Activated CD8-positive, alpha-beta T cell treated with anti-CD3 and anti-CD28 coated beads for 36 hours (primary cell): ENCODE data around the gene ZFP28. TPM values are rescaled to one million over a fixed set of nuclear protein-coding genes. Genes with fewer than 3 reads are reported as not detected.

Source experiments
- ATAC-seq: fragments of 200-7000 bp; cut with Tn5 transposase; one replicate; pipeline ENCODE4 v1.10.0; 2021; ENCODE audit warnings: mild to moderate bottlenecking, moderate library complexity
- CTCF ChIA-PET: fragments of 350-600 bp; sonication (Branson Sonifier 250); formaldehyde crosslinking; loops from one replicate; lab custom pipeline; 2021; ENCODE audit warnings: antibody characterized with exemption; lab: Charles Lee
- POLR2A ChIA-PET: fragments of 350-600 bp; sonication (Branson Sonifier 250); formaldehyde crosslinking; loops from one replicate; lab custom pipeline; 2021; ENCODE audit warnings: antibody characterized with exemption; lab: Charles Lee
- DNase-seq: peaks from one replicate; pipeline ENCODE4 v3.0.0-alpha.2; 2020
- H3K27ac Mint-ChIP-seq: one replicate; pipeline ENCODE4 v1.8.0; 2021; ENCODE audit warnings: mild to moderate bottlenecking, mixed read lengths
- H3K27me3 Mint-ChIP-seq: one replicate; pipeline ENCODE4 v1.8.0; 2021; ENCODE audit warnings: mixed read lengths
- H3K36me3 Mint-ChIP-seq: one replicate; pipeline ENCODE4 v1.8.0; 2021; ENCODE audit warnings: low read depth, mixed read lengths
- H3K4me1 Mint-ChIP-seq: one replicate; pipeline ENCODE4 v1.8.0; 2021; ENCODE audit warnings: low read depth, mixed read lengths
- H3K4me3 Mint-ChIP-seq: one replicate; pipeline ENCODE4 v1.8.0; 2021; ENCODE audit warnings: mild to moderate bottlenecking, moderate library complexity, mixed read lengths
- H3K9me3 Mint-ChIP-seq: one replicate; pipeline ENCODE4 v1.8.0; 2021; ENCODE audit warnings: mixed read lengths
- intact Hi-C: fragments of 100-400 bp; cut with micrococcal nuclease; formaldehyde crosslinking; loops from one replicate; pipeline ENCODE4 v1.10.0; 2022
- total RNA-seq, 2 experiments: library from RNA; stranded (reverse); gene quantifications; one replicate each; pipeline ENCODE4 v1.2.3, GENCODE V29; 2021
- TF ChIP-seq, protein P1 (sequence below): fragments of 200-600 bp; IDR thresholded peaks from one replicate; pipeline ENCODE4 v1.8.0; 2022; ENCODE audit warnings: antibody characterized with exemption, mild to moderate bottlenecking

Gene ZFP28
- total RNA-seq: 1 to 10 TPM; 3.6 to 4.4 TPM

DNA sequence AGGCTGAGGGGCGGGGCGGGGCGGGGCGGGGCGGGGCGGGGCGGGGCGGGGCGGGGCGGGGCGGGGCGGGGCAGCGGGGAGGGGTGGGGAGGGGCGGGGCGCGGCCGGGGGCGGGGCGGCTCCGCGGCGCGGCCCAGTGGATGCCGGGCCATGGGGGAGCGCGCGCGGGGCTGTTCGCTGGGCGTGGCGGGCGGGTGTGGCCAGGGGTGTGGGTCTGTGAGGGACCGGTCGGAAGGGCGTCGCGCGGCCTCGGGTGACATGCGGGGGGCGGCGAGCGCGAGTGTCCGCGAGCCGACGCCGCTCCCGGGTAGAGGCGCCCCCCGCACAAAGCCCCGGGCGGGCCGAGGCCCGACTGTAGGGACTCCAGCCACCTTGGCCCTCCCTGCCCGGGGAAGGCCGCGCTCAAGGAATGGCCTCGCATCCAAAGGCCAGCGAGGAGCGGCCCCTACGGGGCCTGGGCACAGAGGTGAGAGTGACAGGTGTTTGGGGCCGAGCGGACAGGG lies at the start of gene ZFP28:
ZFP28 (plus strand) TSS at position 188 of the 503 bp plus-strand sequence; CDS start at position 259, 71 bp downstream.
- H3K9me3 Mint-ChIP-seq: peaks cover 51% of the 10 kb centered on the region
- H3K36me3 Mint-ChIP-seq: peaks cover 54% of the 10 kb centered on the region
- ChIA-PET CTCF (no interaction called here), POLR2A (no interaction called here)
- peak within 1 kb of the TSS; percentile 94 for H3K27ac Mint-ChIP-seq
- peak; percentile 76 for DNase-seq
- TF ChIP-seq, protein P1, sequence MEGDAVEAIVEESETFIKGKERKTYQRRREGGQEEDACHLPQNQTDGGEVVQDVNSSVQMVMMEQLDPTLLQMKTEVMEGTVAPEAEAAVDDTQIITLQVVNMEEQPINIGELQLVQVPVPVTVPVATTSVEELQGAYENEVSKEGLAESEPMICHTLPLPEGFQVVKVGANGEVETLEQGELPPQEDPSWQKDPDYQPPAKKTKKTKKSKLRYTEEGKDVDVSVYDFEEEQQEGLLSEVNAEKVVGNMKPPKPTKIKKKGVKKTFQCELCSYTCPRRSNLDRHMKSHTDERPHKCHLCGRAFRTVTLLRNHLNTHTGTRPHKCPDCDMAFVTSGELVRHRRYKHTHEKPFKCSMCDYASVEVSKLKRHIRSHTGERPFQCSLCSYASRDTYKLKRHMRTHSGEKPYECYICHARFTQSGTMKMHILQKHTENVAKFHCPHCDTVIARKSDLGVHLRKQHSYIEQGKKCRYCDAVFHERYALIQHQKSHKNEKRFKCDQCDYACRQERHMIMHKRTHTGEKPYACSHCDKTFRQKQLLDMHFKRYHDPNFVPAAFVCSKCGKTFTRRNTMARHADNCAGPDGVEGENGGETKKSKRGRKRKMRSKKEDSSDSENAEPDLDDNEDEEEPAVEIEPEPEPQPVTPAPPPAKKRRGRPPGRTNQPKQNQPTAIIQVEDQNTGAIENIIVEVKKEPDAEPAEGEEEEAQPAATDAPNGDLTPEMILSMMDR: no peak
- ATAC-seq: peak; percentile 75
- intact Hi-C loops: no loop called here
- H3K4me1 Mint-ChIP-seq: peaks cover 19% of the 10 kb centered on the region
- H3K4me3 Mint-ChIP-seq: peak within 1 kb of the TSS; percentile 83
- H3K27me3 Mint-ChIP-seq: no peaks in the 10 kb centered on the region

DNA sequence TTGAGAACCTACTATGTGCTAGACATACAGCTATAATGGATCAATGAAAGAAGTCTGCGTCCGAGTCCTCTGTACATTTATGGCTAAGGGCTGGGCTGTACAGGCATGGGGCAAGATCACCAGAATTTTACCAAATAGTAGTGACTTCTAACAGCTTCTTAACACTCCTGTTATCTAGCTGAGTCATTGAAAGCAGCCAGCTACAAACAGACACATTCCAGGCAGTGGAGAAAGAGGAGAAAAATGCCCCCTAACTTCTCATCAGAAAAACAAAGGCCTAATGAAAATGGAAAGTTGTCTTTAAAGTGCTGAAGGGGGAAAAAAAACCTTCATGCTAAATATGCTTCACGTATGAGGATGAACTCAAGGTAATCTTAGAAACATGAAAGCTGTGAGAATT lies 47.3 kb upstream of the ZFP28 start:
- intact Hi-C loops: no loop called here
- peaks cover 56% of the 10 kb centered on the region for H3K9me3 Mint-ChIP-seq
- ChIA-PET POLR2A (no interaction called here), CTCF (no interaction called here)
- no peak for ATAC-seq
- peaks cover 48% of the 10 kb centered on the region for H3K36me3 Mint-ChIP-seq
- TF ChIP-seq, protein P1: no peak
- no peaks in the 10 kb centered on the region for H3K4me1 Mint-ChIP-seq
- no peak overlapping the region for H3K27ac Mint-ChIP-seq
- no peak for DNase-seq
- no peak overlapping the region for H3K4me3 Mint-ChIP-seq
- no peaks in the 10 kb centered on the region for H3K27me3 Mint-ChIP-seq

DNA sequence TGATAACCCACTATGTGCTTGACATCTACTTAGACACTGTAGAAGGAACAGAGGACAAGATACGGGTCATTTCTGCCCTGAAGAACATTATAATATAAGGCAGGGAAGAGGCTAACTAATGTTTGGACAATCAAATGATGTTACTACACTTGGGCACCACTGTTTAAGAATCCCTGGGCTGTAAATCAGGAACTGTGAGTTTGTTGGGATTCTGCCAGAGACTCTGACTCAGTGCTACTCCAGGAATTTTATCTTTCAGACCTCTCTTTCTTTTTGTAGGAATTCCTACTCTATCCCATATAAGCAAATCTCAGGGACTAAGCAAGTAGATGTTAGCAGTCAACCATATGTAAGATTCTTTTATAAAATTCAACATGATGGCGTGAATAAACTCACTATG lies 34.2 kb upstream of the ZFP28 start:
- DNase-seq (no peak), ATAC-seq (no peak)
- no peak overlapping the region for H3K27ac Mint-ChIP-seq
- H3K27me3 Mint-ChIP-seq: peaks cover 2% of the 10 kb centered on the region
- no peak overlapping the region for H3K4me3 Mint-ChIP-seq
- intact Hi-C loops: no loop called here
- H3K36me3 Mint-ChIP-seq: peaks cover 30% of the 10 kb centered on the region
- POLR2A ChIA-PET: interaction anchor here (0.8 kb wide), 1 partner anchor 49 kb away, joined by 3 read pairs; no protein-coding TSS in a partner anchor
- TF ChIP-seq, protein P1: no peak
- CTCF ChIA-PET: no interaction called here
- peaks cover 6% of the 10 kb centered on the region for H3K4me1 Mint-ChIP-seq
- peaks cover 40% of the 10 kb centered on the region for H3K9me3 Mint-ChIP-seq

DNA sequence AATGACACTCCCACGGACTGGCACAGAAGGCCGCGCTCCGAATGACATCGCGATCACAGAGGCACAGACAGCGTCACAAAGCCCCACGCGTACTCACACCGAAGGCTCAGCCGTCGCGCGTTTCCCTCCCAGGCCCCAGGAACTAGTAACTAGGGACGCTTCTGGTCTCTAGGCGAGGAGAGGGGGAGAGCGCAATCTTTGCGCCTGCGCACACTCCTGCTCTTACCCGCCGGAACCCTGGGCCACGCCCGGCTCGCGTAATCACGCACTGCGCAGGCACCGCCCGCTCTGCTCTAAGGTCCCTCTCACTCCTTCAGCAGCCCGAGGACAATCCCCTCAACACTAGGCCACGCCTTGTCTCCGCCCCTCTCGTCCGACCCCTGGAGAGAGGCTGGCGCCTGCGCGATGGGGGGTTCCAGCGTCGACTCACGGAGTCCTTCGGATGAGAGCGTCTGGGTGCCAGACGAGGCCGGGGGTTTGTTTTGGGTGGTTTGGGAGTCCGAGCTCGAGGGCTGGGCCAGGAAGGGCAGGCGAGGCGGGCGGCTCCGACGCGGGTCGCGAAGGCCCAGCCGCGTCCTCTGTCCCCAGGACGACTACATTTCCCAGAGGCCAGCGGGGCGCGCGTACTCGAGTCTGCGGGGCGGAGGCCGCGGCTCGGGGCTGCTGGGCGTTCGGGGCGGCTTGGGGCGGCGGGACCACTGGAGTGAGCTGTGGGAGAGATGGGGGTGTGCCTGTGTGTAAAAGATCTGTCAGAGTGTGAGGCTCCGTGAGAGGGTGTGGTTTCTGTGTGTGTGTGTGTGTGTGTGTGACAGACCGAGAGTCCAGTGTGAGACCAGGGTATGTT lies 31.1 kb upstream of the ZFP28 start, which contains the start of gene ZNF471:
ZNF471 (plus strand) TSS at position 410 of the 844 bp plus-strand sequence. CDS start 3,717 bp downstream, outside the sequence.
- intact Hi-C loops: no loop called here
- TF ChIP-seq, protein P1: no peak
- ChIA-PET CTCF (interaction anchor here (0.6 kb wide), 1 partner anchor 14 kb away, joined by 4 read pairs; no protein-coding TSS in a partner anchor), POLR2A (no interaction called here)
- H3K27ac Mint-ChIP-seq: peak within 1 kb of the TSS; percentile 48
- peaks cover 26% of the 10 kb centered on the region for H3K9me3 Mint-ChIP-seq
- peaks cover 2% of the 10 kb centered on the region for H3K27me3 Mint-ChIP-seq
- ATAC-seq (peak; percentile 100), DNase-seq (peak; percentile 95)
- no peak within 1 kb of the TSS for H3K4me3 Mint-ChIP-seq
- H3K36me3 Mint-ChIP-seq: peaks cover 16% of the 10 kb centered on the region
- H3K4me1 Mint-ChIP-seq: peaks cover 6% of the 10 kb centered on the region
